Endodermal cell (in vitro differentiated cells): ENCODE results near the gene CERS2. TPM values are rescaled to one million over a fixed set of nuclear protein-coding genes. Genes with fewer than 3 reads are reported as not detected.

Experiments used
- DNase-seq: peaks from one replicate; pipeline ENCODE4 v3.0.0-alpha.2; 2017
- H3K27ac ChIP-seq: 2 replicates; pipeline ENCODE4 v1.5.1; 2013; ENCODE audit warnings: mild to moderate bottlenecking, low read depth, low read length, moderate library complexity
- H3K27me3 ChIP-seq: 2 replicates; pipeline ENCODE4 v1.6.1; 2013; ENCODE audit warnings: mild to moderate bottlenecking, low read length, moderate library complexity; ENCODE audit not compliant: insufficient read depth, control insufficient read depth, poor library complexity, severe bottlenecking
- H3K36me3 ChIP-seq: 2 replicates; pipeline ENCODE4 v1.7.0; 2013; ENCODE audit warnings: mild to moderate bottlenecking, low read length, moderate library complexity; ENCODE audit not compliant: control insufficient read depth, insufficient read depth
- H3K4me1 ChIP-seq: one replicate; pipeline ENCODE4 v1.7.0; 2013; ENCODE audit warnings: low read length; ENCODE audit not compliant: control insufficient read depth, insufficient read depth
- H3K4me3 ChIP-seq: 2 replicates; pipeline ENCODE4 v1.5.1; 2013; ENCODE audit warnings: mild to moderate bottlenecking, low read length, moderate library complexity
- H3K9ac ChIP-seq: 2 replicates; pipeline ENCODE4 v1.6.1; 2013; ENCODE audit warnings: mild to moderate bottlenecking, low read length, moderate library complexity; ENCODE audit not compliant: poor library complexity, severe bottlenecking; ENCODE audit errors: extremely low read depth
- H3K9me3 ChIP-seq: 2 replicates; pipeline ENCODE4 v1.6.1; 2013; ENCODE audit warnings: mild to moderate bottlenecking, low read length, moderate library complexity; ENCODE audit not compliant: control insufficient read depth
- H3K27ac Mint-ChIP-seq: 2 replicates; pipeline ENCODE4 v1.8.0; 2020; ENCODE audit warnings: mixed read lengths
- H3K27me3 Mint-ChIP-seq: 2 replicates; pipeline ENCODE4 v1.8.0; 2021; ENCODE audit warnings: mild to moderate bottlenecking, mixed read lengths; ENCODE audit not compliant: insufficient read depth
- H3K36me3 Mint-ChIP-seq: 2 replicates; pipeline ENCODE4 v1.8.0; 2020; ENCODE audit warnings: low read depth, mixed read lengths
- H3K4me1 Mint-ChIP-seq: 2 replicates; pipeline ENCODE4 v1.8.0; 2020; ENCODE audit warnings: mixed read lengths
- H3K4me3 Mint-ChIP-seq: 2 replicates; pipeline ENCODE4 v1.8.0; 2020; ENCODE audit warnings: mild to moderate bottlenecking, moderate library complexity, mixed read lengths
- H3K9me3 Mint-ChIP-seq: 2 replicates; pipeline ENCODE4 v1.8.0; 2020; ENCODE audit warnings: mild to moderate bottlenecking, mixed read lengths
- WGBS, 2 experiments: methylation state at CpG; one replicate each; pipeline versions ENCODE4 v1.1.5 to v1.1.7; 2013; ENCODE audit warnings: missing lambda C conversion rate in 2 of 2, mixed read lengths in 1 of 2; ENCODE audit not compliant: insufficient coverage in 1 of 2, insufficient read length in 1 of 2; 5-methylcytosine and 5-hydroxymethylcytosine counted together
- total RNA-seq, 2 donors: library from RNA; stranded (reverse); fragmentation: NEBNext Ultra II Directional in 1 of 2; extraction: Animal tissue kit (Norgen Biotek cat#: 25700) in 1 of 2; gene quantifications; 2 replicates in 1 of 2; 3 replicates in 1 of 2; pipeline ENCODE4 v1.2.1, GENCODE V29; 2021
- TF ChIP-seq, protein P1 (sequence below): fragments of 200-600 bp; sonication (generic); conservative IDR thresholded peaks from 2 replicates; pipeline ENCODE4 v1.5.0; 2021; ENCODE audit warnings: antibody characterized with exemption, mild to moderate bottlenecking

Gene CERS2
- total RNA-seq, 2 donors from 2014 or later: 143 to 183 TPM

DNA sequence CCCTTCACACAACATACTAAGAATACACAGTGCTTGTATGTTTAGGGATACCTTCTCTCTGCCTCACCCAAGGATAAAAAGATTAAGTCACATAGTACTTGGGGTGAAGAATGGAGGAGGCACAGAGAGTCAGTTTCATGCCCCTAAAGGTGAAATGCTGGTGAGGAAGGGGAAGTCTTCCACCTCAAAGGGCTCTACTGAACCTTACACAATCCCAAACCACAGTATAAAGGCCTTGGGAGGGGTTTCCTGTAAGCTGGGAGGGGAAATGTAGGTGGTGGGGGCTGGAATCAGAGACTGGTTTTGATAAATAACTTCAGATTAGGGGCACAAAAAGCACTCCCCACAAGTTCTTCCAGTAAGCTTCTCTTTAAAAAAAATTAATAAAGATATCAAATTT, 28.5 kb upstream of the CERS2 start:
- H3K4me1 Mint-ChIP-seq: peaks cover 30% of the 10 kb centered on the region
- DNase-seq: no peak
- H3K36me3 ChIP-seq: no peaks in the 10 kb centered on the region
- no peaks in the 10 kb centered on the region for H3K27me3 ChIP-seq
- no peaks in the 10 kb centered on the region for H3K36me3 Mint-ChIP-seq
- H3K27ac ChIP-seq: no peak overlapping the region
- H3K9me3 ChIP-seq: no peaks in the 10 kb centered on the region
- H3K9ac ChIP-seq: no peak overlapping the region
- H3K27me3 Mint-ChIP-seq: no peaks in the 10 kb centered on the region
- TF ChIP-seq, protein P1, sequence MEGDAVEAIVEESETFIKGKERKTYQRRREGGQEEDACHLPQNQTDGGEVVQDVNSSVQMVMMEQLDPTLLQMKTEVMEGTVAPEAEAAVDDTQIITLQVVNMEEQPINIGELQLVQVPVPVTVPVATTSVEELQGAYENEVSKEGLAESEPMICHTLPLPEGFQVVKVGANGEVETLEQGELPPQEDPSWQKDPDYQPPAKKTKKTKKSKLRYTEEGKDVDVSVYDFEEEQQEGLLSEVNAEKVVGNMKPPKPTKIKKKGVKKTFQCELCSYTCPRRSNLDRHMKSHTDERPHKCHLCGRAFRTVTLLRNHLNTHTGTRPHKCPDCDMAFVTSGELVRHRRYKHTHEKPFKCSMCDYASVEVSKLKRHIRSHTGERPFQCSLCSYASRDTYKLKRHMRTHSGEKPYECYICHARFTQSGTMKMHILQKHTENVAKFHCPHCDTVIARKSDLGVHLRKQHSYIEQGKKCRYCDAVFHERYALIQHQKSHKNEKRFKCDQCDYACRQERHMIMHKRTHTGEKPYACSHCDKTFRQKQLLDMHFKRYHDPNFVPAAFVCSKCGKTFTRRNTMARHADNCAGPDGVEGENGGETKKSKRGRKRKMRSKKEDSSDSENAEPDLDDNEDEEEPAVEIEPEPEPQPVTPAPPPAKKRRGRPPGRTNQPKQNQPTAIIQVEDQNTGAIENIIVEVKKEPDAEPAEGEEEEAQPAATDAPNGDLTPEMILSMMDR: no peak
- H3K4me3 ChIP-seq: no peak overlapping the region
- H3K9me3 Mint-ChIP-seq: no peaks in the 10 kb centered on the region
- H3K27ac Mint-ChIP-seq: no peak overlapping the region
- peaks cover 3% of the 10 kb centered on the region for H3K4me1 ChIP-seq
- no peak overlapping the region for H3K4me3 Mint-ChIP-seq

DNA sequence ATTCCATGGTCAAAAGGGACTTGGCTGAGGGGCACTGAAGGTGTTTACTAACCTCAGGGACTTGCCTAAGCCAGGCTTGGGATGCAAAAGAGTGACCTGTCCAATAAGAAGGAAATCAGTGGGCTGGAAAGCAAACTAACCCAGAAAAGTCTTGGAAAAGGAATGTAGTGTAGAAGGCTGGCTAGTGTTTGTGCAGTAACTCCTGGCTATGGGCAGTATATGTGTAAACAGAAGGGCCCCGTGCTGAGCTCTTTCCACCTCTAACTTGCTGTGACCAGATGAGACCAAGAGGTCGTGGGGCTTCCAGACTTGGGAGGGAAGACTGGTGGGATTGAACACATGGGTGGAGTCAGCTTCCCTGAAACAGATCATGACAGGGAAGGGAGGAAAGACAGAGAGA, 28.0 kb upstream of the CERS2 start:
- Mint-ChIP-seq H3K27ac (no peak overlapping the region), H3K4me1 (peaks cover 25% of the 10 kb centered on the region), H3K9me3 (no peaks in the 10 kb centered on the region), H3K27me3 (no peaks in the 10 kb centered on the region), H3K36me3 (no peaks in the 10 kb centered on the region), H3K4me3 (no peak overlapping the region)
- no peak overlapping the region for H3K4me3 ChIP-seq
- TF ChIP-seq, protein P1: no peak
- H3K9ac ChIP-seq: no peak overlapping the region
- H3K4me1 ChIP-seq: peaks cover 3% of the 10 kb centered on the region
- H3K27ac ChIP-seq: no peak overlapping the region
- no peaks in the 10 kb centered on the region for H3K36me3 ChIP-seq
- no peaks in the 10 kb centered on the region for H3K27me3 ChIP-seq
- H3K9me3 ChIP-seq: no peaks in the 10 kb centered on the region
- WGBS, 2 experiments: 89 to 92% methylated on average over 2 of the region's 2 CpGs
- DNase-seq: no peak

DNA sequence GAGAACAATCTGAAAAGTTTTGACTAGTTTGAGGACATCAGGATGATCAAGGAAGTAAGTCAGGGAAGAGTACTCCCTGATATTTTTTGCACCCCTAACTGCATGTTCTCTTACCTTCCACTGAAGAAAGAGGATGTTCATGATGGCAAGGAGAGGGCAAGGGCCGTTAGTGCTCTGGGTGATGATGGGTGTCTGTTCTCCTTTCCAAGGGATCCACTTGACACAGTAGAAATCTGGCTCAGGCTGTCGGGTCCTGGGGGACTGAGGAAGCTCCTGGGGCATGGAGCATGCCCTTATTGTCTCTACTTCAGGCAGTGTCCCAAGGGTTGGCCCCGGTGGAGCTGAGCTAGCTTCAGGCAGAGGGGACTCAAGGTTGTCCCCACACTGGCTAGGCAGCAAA, 27.4 kb upstream of the CERS2 start:
- Histone ChIP-seq H3K9me3 (no peaks in the 10 kb centered on the region), H3K4me1 (peaks cover 2% of the 10 kb centered on the region), H3K4me3 (no peak overlapping the region), H3K36me3 (no peaks in the 10 kb centered on the region), H3K27me3 (no peaks in the 10 kb centered on the region), H3K9ac (no peak overlapping the region), H3K27ac (no peak overlapping the region)
- Mint-ChIP-seq H3K27me3 (no peaks in the 10 kb centered on the region), H3K36me3 (no peaks in the 10 kb centered on the region), H3K27ac (no peak overlapping the region), H3K4me1 (peaks cover 21% of the 10 kb centered on the region), H3K4me3 (no peak overlapping the region), H3K9me3 (no peaks in the 10 kb centered on the region)
- no peak for DNase-seq
- 96 to 100% methylated on average over 1 to 3 of the region's 3 CpGs for WGBS, 2 experiments
- TF ChIP-seq, protein P1: no peak
